ENCODE results near the gene CLEC5A.

GRCh38 chr7:141916099-141916498 lies 30.7 kb downstream of the CLEC5A start, which contains the start of gene OR9A4:
- TF ChIP-seq EZH2 (IDR thresholded peaks at IDR 0.05; ENCODE audit: low read length): no peak
- TF ChIP-seq, protein P1, sequence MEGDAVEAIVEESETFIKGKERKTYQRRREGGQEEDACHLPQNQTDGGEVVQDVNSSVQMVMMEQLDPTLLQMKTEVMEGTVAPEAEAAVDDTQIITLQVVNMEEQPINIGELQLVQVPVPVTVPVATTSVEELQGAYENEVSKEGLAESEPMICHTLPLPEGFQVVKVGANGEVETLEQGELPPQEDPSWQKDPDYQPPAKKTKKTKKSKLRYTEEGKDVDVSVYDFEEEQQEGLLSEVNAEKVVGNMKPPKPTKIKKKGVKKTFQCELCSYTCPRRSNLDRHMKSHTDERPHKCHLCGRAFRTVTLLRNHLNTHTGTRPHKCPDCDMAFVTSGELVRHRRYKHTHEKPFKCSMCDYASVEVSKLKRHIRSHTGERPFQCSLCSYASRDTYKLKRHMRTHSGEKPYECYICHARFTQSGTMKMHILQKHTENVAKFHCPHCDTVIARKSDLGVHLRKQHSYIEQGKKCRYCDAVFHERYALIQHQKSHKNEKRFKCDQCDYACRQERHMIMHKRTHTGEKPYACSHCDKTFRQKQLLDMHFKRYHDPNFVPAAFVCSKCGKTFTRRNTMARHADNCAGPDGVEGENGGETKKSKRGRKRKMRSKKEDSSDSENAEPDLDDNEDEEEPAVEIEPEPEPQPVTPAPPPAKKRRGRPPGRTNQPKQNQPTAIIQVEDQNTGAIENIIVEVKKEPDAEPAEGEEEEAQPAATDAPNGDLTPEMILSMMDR (optimal IDR thresholded peaks at IDR 0.05 in 1 of 3, IDR thresholded peaks at IDR 0.05 in 1 of 3, conservative IDR thresholded peaks at IDR 0.05 in 1 of 3; ENCODE audit: extremely low read depth in 1 of 3, insufficient read depth in 2 of 3, low read length in 3 of 3): no peak
